Measurements from ENCODE around the gene RANBP1.
"Not testable (repeated sequence)": the region's sequence is repeated elsewhere in the genome, so short reads cannot be mapped to it uniquely, and the experiment has no call there.

The RANBP1 gene

GRCh38 chr22:20149257-20150250 lies 33.6 kb downstream of the RANBP1 start:
- no peak for DNase-seq

- DNase-seq: no peak
These were observed 34.7 kb downstream of the RANBP1 start, which contains the start of gene CCDC188 for GRCh38 chr22:20150381-20151275. Gene CCDC188, minus strand, starts transcription at chr22:20151055. Its CDS starts 69 bp downstream, at chr22:20150986.

GRCh38 chr22:20151276-20151588 lies 35.3 kb downstream of the RANBP1 start:
- no peak for DNase-seq

- no peak for DNase-seq
These were observed 36.6 kb downstream of the RANBP1 start for GRCh38 chr22:20152464-20152890.

GRCh38 chr22:20153945-20154344 lies 38.0 kb downstream of the RANBP1 start:
- no peak for DNase-seq

- no peak for DNase-seq
These were observed 38.8 kb downstream of the RANBP1 start for GRCh38 chr22:20154602-20155187.

GRCh38 chr22:20155330-20156041 lies 39.6 kb downstream of the RANBP1 start:
- DNase-seq: no peak

- DNase-seq: no peak
These were observed 40.1 kb downstream of the RANBP1 start for GRCh38 chr22:20156042-20156389.

GRCh38 chr22:20156611-20157429 lies 40.9 kb downstream of the RANBP1 start:
- DNase-seq: peak; percentile 79

- no peak for DNase-seq
These were observed 41.7 kb downstream of the RANBP1 start for GRCh38 chr22:20157430-20158183.

- no peak for DNase-seq
These were observed 42.6 kb downstream of the RANBP1 start for GRCh38 chr22:20158391-20159036.

- peak; percentile 59 for DNase-seq
These were observed 43.2 kb downstream of the RANBP1 start for GRCh38 chr22:20159076-20159475.

GRCh38 chr22:20159531-20159930 lies 43.6 kb downstream of the RANBP1 start:
- DNase-seq: not testable (repeated sequence)

- DNase-seq: no peak
These were observed 44.1 kb downstream of the RANBP1 start for GRCh38 chr22:20160041-20160440.

GRCh38 chr22:20164863-20165262 lies 49.0 kb downstream of the RANBP1 start:
- DNase-seq: no peak

- no peak for DNase-seq
These were observed 49.5 kb downstream of the RANBP1 start for GRCh38 chr22:20165421-20165820.

GRCh38 chr22:20165913-20166312 lies 50.0 kb downstream of the RANBP1 start:
- DNase-seq: no peak

GRCh38 chr22:20166703-20167102 lies 50.8 kb downstream of the RANBP1 start:
- no peak for DNase-seq

GRCh38 chr22:20167643-20168322 lies 51.9 kb downstream of the RANBP1 start:
- DNase-seq: no peak

Data from right kidney (tissue), 1 donor.